HCT116 (cell line): ENCODE data around the gene ERMP1. TPM values are rescaled to one million over a fixed set of nuclear protein-coding genes. Genes with fewer than 3 reads are reported as not detected.

Experiments used
- ATAC-seq: fragments of 200-7000 bp; cut with Tn5 transposase; 2 replicates; pipeline ENCODE4 v1.9.1; 2020; ENCODE audit warnings: mild to moderate bottlenecking, moderate library complexity
- BruUV-seq: library from RNA; stranded (reverse); fragments of 400-500 nt; replicated peaks from 2 replicates; lab custom pipeline; 2021; lab: Mats Ljungman, UMichigan
- CTCF ChIA-PET: fragments of 300-600 bp; sonication (Branson Sonifier 250); formaldehyde crosslinking; loops from one replicate; lab custom pipeline; 2021; ENCODE audit warnings: antibody characterized with exemption; lab: Charles Lee
- POLR2A ChIA-PET: fragments of 300-600, 350-600 bp; sonication (Branson Sonifier 250); formaldehyde crosslinking; loops from one replicate; lab custom pipeline; 2021; ENCODE audit warnings: antibody characterized with exemption; lab: Charles Lee
- RAD21 ChIA-PET, 2 experiments: fragments of 300-600 bp; sonication (Branson Sonifier 250); formaldehyde crosslinking; loops; one replicate each; lab custom pipeline; 2023; ENCODE audit warnings: low total read pairs in 2 of 2; ENCODE audit not compliant: uncharacterized antibody in 2 of 2, unreplicated experiment in 2 of 2, low non-redundant PET in 1 of 2; lab: Charles Lee
- DNase-seq: peaks from one replicate; pipeline ENCODE4 v3.0.0-alpha.2; 2010; ENCODE audit warnings: low read depth, low spot score
- H2AFZ ChIP-seq: fragments of 200-600 bp; shearing (Covaris generic), sonication (generic); 2 replicates; pipeline ENCODE4 v1.6.1; 2017; ENCODE audit warnings: low read depth, mixed run types, mixed read lengths, antibody characterized with exemption, low read length; ENCODE audit not compliant: poor library complexity, severe bottlenecking
- H3K27ac ChIP-seq: 2 replicates; pipeline ENCODE4 v1.5.1; 2012; ENCODE audit warnings: low read depth, low read length
- H3K27me3 ChIP-seq: fragments of 200-600 bp; sonication (generic); 2 replicates; pipeline ENCODE4 v1.6.1; 2016; ENCODE audit warnings: mixed run types, low read length, mixed read lengths; ENCODE audit not compliant: insufficient read depth
- H3K36me3 ChIP-seq, 2 experiments: fragments of 200-500 bp in 1 of 2; fragments of 200-600 bp in 1 of 2; sonication (Bioruptor generic) in 1 of 2; sonication (generic) in 1 of 2; 2 replicates each; pipeline versions ENCODE4 v1.5.1 to v1.6.1; 2014 to 2016; ENCODE audit warnings: low read length in 2 of 2, inconsistent platforms in 1 of 2, mixed read lengths in 1 of 2, mixed run types in 1 of 2; ENCODE audit not compliant: insufficient read depth in 2 of 2, control insufficient read depth in 1 of 2
- H3K4me1 ChIP-seq, 2 experiments: fragments of 200-600 bp in 1 of 2; sonication (generic) in 1 of 2; 2 replicates each; pipeline versions ENCODE4 v1.5.1 to v1.6.1; 2012 to 2017; ENCODE audit warnings: low read length in 2 of 2, inconsistent platforms in 1 of 2, mild to moderate bottlenecking in 1 of 2, mixed read lengths in 1 of 2, mixed run types in 1 of 2, moderate library complexity in 1 of 2; ENCODE audit not compliant: insufficient read depth in 2 of 2, control insufficient read depth in 1 of 2
- H3K4me2 ChIP-seq: fragments of 200-600 bp; sonication (generic); 2 replicates; pipeline ENCODE4 v1.6.1; 2017; ENCODE audit warnings: mixed run types, low read length, mixed read lengths
- H3K4me3 ChIP-seq, 2 experiments: fragments of 200-600 bp in 1 of 2; sonication (generic) in 1 of 2; replicated peaks in 1 of 2; 2 replicates each; pipeline ENCODE4 v1.5.1; 2011 to 2016; ENCODE audit warnings: low read length in 2 of 2, control low read depth in 1 of 2, low read depth in 1 of 2, mild to moderate bottlenecking in 1 of 2, mixed read lengths in 1 of 2, mixed run types in 1 of 2
- H3K79me2 ChIP-seq: fragments of 200-600 bp; sonication (generic); 2 replicates; pipeline ENCODE4 v1.6.1; 2017; ENCODE audit warnings: mild to moderate bottlenecking, mixed run types, low read length, moderate library complexity, mixed read lengths; ENCODE audit not compliant: insufficient read depth
- H3K9ac ChIP-seq: fragments of 200-600 bp; sonication (generic); 2 replicates; pipeline ENCODE4 v1.6.1; 2016; ENCODE audit warnings: low read length, mixed read lengths
- H3K9me2 ChIP-seq: fragments of 200-600 bp; sonication (generic), shearing (Covaris generic); 2 replicates; pipeline ENCODE4 v1.6.1; 2017; ENCODE audit warnings: mixed run types, mild to moderate bottlenecking, moderate library complexity; ENCODE audit not compliant: insufficient read depth
- H3K9me3 ChIP-seq, 2 experiments: fragments of 200-500 bp in 1 of 2; fragments of 200-600 bp in 1 of 2; sonication (Bioruptor generic) in 1 of 2; sonication (generic) in 1 of 2; 2 replicates each; pipeline ENCODE4 v1.6.1; 2014 to 2017; ENCODE audit warnings: low read length in 2 of 2, mixed read lengths in 2 of 2, inconsistent platforms in 1 of 2, low read depth in 1 of 2, mild to moderate bottlenecking in 1 of 2, mixed run types in 1 of 2, moderate library complexity in 1 of 2; ENCODE audit not compliant: control insufficient read depth in 1 of 2, insufficient read depth in 1 of 2
- H4K20me1 ChIP-seq: fragments of 200-600 bp; sonication (generic), shearing (Covaris generic); 2 replicates; pipeline ENCODE4 v1.6.1; 2017; ENCODE audit warnings: mixed run types, mild to moderate bottlenecking, moderate library complexity; ENCODE audit not compliant: insufficient read depth
- CBX3 ChIP-seq: IDR thresholded peaks from 2 replicates; pipeline ENCODE4 v1.6.1; 2012; ENCODE audit warnings: low read depth
- CEBPB ChIP-seq: IDR thresholded peaks from 2 replicates; pipeline ENCODE4 v1.6.1; 2012; ENCODE audit warnings: low read depth
- ELF1 ChIP-seq: IDR thresholded peaks from 2 replicates; pipeline ENCODE4 v1.6.1; 2012; ENCODE audit warnings: low read depth, borderline replicate concordance
- EZH2 ChIP-seq: fragments of 200-600 bp; sonication (generic); IDR thresholded peaks from 2 replicates; pipeline ENCODE4 v1.6.1; 2017; ENCODE audit warnings: antibody characterized with exemption, mixed run types
- EZH2phosphoT487 ChIP-seq: fragments of 200-600 bp; IDR thresholded peaks from 2 replicates; pipeline ENCODE4 v1.6.1; 2018; ENCODE audit warnings: antibody characterized with exemption, borderline replicate concordance
- FOSL1 ChIP-seq: IDR thresholded peaks from 2 replicates; pipeline ENCODE4 v1.6.1; 2012; ENCODE audit warnings: low read depth
- MAX ChIP-seq: IDR thresholded peaks from 2 replicates; pipeline ENCODE4 v1.6.1; 2012
- POLR2AphosphoS5 ChIP-seq: IDR thresholded peaks from 2 replicates; pipeline ENCODE4 v1.6.1; 2011; ENCODE audit warnings: mild to moderate bottlenecking, low read depth, low read length, moderate library complexity
- SIN3A ChIP-seq: IDR thresholded peaks from 2 replicates; pipeline ENCODE4 v1.6.1; 2012; ENCODE audit warnings: low read depth
- SP1 ChIP-seq: IDR thresholded peaks from 2 replicates; pipeline ENCODE4 v1.6.1; 2012; ENCODE audit warnings: low read depth
- SRF ChIP-seq: IDR thresholded peaks from 2 replicates; pipeline ENCODE4 v1.6.1; 2012; ENCODE audit warnings: low read depth
- YY1 ChIP-seq: IDR thresholded peaks from 2 replicates; pipeline ENCODE4 v1.6.1; 2011; ENCODE audit warnings: low read length, low read depth, moderate library complexity, mild to moderate bottlenecking; ENCODE audit not compliant: insufficient replicate concordance; ENCODE audit errors: extremely low read depth
- ZNF274 ChIP-seq: fragments of 200-500 bp; sonication (Bioruptor generic); IDR thresholded peaks from 2 replicates; pipeline ENCODE4 v1.6.1; 2014; ENCODE audit warnings: mild to moderate bottlenecking, low read depth, low read length, inconsistent platforms
- intact Hi-C: fragments of 100-400 bp; cut with micrococcal nuclease; formaldehyde crosslinking; loops from 2 replicates; pipeline ENCODE4 v1.10.0; 2022
- total RNA-seq: library from RNA; stranded (reverse); gene quantifications from one replicate; pipeline ENCODE4 v1.2.1, GENCODE V29; 2021; ENCODE audit not compliant: unreplicated experiment
- TF ChIP-seq, protein P1 (sequence below): IDR thresholded peaks from 2 replicates; pipeline ENCODE4 v1.6.1; 2012
- TF ChIP-seq, protein P2 (sequence below): IDR thresholded peaks from 2 replicates; pipeline ENCODE4 v1.6.1; 2011; ENCODE audit warnings: mild to moderate bottlenecking, low read length, moderate library complexity; ENCODE audit not compliant: insufficient replicate concordance; ENCODE audit errors: extremely low read depth

ERMP1 gene
- total RNA-seq, 1 experiment from 2014 or later = 29.9 TPM

- CTCF ChIA-PET = no interaction called here
These were observed 64.7 kb downstream of the ERMP1 start for GRCh38 chr9:5767968-5768932.

GRCh38 chr9:5764130-5764868, 68.6 kb downstream of the ERMP1 start:
- Histone ChIP-seq H3K36me3 (peaks cover 29 to 40% of the 10 kb centered on the region in 2 experiments), H3K9me2 (no peaks in the 10 kb centered on the region), H3K9me3 (no peaks in the 10 kb centered on the region), H2AFZ (no peak overlapping the region), H3K27ac (no peak overlapping the region), H3K9ac (no peak overlapping the region), H3K27me3 (no peaks in the 10 kb centered on the region), H3K4me3 (no peak overlapping the region), H4K20me1 (no peaks in the 10 kb centered on the region), H3K79me2 (no peaks in the 10 kb centered on the region), H3K4me1 (no peaks in the 10 kb centered on the region), H3K4me2 (no peak overlapping the region)
- ATAC-seq (no peak), DNase-seq (no peak)
- POLR2A ChIA-PET = no interaction called here
- BruUV-seq = no TSS peak
- intact Hi-C loops = no loop called here
- CTCF ChIA-PET = no interaction called here
- RAD21 ChIA-PET = no interaction called here
- TF ChIP-seq YY1 (no peak), CBX3 (no peak), ELF1 (no peak), ZNF274 (no peak), EZH2phosphoT487 (no peak), CEBPB (no peak), SRF (no peak), EZH2 (no peak), SIN3A (no peak), POLR2AphosphoS5 (no peak), SP1 (no peak), MAX (no peak), FOSL1 (no peak)
- TF ChIP-seq, protein P1, sequence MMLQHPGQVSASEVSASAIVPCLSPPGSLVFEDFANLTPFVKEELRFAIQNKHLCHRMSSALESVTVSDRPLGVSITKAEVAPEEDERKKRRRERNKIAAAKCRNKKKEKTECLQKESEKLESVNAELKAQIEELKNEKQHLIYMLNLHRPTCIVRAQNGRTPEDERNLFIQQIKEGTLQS = no peak
- TF ChIP-seq, protein P2, sequence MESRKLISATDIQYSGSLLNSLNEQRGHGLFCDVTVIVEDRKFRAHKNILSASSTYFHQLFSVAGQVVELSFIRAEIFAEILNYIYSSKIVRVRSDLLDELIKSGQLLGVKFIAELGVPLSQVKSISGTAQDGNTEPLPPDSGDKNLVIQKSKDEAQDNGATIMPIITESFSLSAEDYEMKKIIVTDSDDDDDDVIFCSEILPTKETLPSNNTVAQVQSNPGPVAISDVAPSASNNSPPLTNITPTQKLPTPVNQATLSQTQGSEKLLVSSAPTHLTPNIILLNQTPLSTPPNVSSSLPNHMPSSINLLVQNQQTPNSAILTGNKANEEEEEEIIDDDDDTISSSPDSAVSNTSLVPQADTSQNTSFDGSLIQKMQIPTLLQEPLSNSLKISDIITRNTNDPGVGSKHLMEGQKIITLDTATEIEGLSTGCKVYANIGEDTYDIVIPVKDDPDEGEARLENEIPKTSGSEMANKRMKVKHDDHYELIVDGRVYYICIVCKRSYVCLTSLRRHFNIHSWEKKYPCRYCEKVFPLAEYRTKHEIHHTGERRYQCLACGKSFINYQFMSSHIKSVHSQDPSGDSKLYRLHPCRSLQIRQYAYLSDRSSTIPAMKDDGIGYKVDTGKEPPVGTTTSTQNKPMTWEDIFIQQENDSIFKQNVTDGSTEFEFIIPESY = no peak

More at GRCh38 chr9:5767968-5768932, 64.7 kb downstream of the ERMP1 start:
- ATAC-seq (no peak), DNase-seq (no peak)
- Histone ChIP-seq H3K9me3 (no peaks in the 10 kb centered on the region), H3K4me2 (no peak overlapping the region), H3K27me3 (no peaks in the 10 kb centered on the region), H3K4me3 (no peak overlapping the region), H3K4me1 (no peaks in the 10 kb centered on the region), H2AFZ (no peak overlapping the region), H4K20me1 (no peaks in the 10 kb centered on the region), H3K9me2 (no peaks in the 10 kb centered on the region), H3K79me2 (no peaks in the 10 kb centered on the region), H3K36me3 (peaks cover 40 to 51% of the 10 kb centered on the region in 2 experiments), H3K27ac (no peak overlapping the region), H3K9ac (no peak overlapping the region)
- BruUV-seq = no TSS peak
- RAD21 ChIA-PET = no interaction called here
- POLR2A ChIA-PET = interaction anchor here (0.8 kb wide), 1 partner anchor 1909 kb away, joined by 3 read pairs; no protein-coding TSS in a partner anchor
- intact Hi-C loops = no loop called here
- no peak for TF ChIP-seq CBX3
